Activated T-helper 17 cell treated with anti-CD3 and anti-CD28 coated beads, Interleukin-2, amount 50 U/mL, for 72 hours (primary cell): ENCODE data around the gene IKBKG. TPM values are rescaled to one million over a fixed set of nuclear protein-coding genes. Genes with fewer than 3 reads are reported as not detected.
"Not testable (repeated sequence)": the region's sequence is repeated elsewhere in the genome, so short reads cannot be mapped to it uniquely, and the experiment has no call there.

Experiments used
- ATAC-seq: fragments of 150-1000 bp; cut with Tn5 transposase; replicated peaks from 2 replicates; pipeline ENCODE4 v1.10.0; 2021; ENCODE audit warnings: mild to moderate bottlenecking, moderate library complexity
- H3K27ac Mint-ChIP-seq: one replicate; pipeline ENCODE4 v1.8.0; 2022; ENCODE audit warnings: mixed read lengths
- H3K27me3 Mint-ChIP-seq: one replicate; pipeline ENCODE4 v1.8.0; 2022; ENCODE audit warnings: mixed read lengths
- H3K36me3 Mint-ChIP-seq: one replicate; pipeline ENCODE4 v1.8.0; 2022; ENCODE audit warnings: low read depth, mild to moderate bottlenecking, mixed read lengths
- H3K4me1 Mint-ChIP-seq: one replicate; pipeline ENCODE4 v1.8.0; 2022; ENCODE audit warnings: mixed read lengths
- H3K4me3 Mint-ChIP-seq: one replicate; pipeline ENCODE4 v1.8.0; 2022; ENCODE audit warnings: mild to moderate bottlenecking, mixed read lengths
- H3K9me3 Mint-ChIP-seq: one replicate; pipeline ENCODE4 v1.8.0; 2022; ENCODE audit warnings: mixed read lengths
- total RNA-seq, 2 donors: library from RNA; stranded (reverse); gene quantifications; one replicate each; pipeline ENCODE4 v1.2.3, GENCODE V29; 2022

IKBKG gene
- total RNA-seq, 2 donors from 2014 or later, result 26.1 to 39.6 TPM

DNA sequence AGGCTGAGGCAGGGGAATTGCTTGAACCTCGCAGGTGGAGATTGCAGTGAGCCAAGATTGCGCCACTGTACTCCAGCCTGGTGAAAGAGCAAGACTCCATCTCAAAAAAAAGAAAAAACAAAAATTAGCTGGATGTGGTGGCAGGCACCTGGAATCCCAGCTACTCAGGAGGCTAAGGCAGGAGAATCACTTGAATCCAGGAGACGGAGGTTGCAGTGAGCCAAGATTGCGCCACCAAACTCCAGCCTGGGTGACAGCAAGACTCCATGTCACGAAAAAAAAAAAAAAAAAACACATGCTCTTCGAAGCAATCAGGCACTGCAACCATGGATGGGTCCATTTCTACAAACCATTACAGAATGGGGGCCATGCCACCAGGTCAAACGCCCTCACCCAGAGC lies 7.1 kb upstream of the IKBKG start:
- H3K27me3 Mint-ChIP-seq, H3K4me3 Mint-ChIP-seq, ATAC-seq, H3K4me1 Mint-ChIP-seq, H3K27ac Mint-ChIP-seq, H3K9me3 Mint-ChIP-seq: not testable (repeated sequence)
- peaks cover 27% of the 10 kb centered on the region for H3K36me3 Mint-ChIP-seq

DNA sequence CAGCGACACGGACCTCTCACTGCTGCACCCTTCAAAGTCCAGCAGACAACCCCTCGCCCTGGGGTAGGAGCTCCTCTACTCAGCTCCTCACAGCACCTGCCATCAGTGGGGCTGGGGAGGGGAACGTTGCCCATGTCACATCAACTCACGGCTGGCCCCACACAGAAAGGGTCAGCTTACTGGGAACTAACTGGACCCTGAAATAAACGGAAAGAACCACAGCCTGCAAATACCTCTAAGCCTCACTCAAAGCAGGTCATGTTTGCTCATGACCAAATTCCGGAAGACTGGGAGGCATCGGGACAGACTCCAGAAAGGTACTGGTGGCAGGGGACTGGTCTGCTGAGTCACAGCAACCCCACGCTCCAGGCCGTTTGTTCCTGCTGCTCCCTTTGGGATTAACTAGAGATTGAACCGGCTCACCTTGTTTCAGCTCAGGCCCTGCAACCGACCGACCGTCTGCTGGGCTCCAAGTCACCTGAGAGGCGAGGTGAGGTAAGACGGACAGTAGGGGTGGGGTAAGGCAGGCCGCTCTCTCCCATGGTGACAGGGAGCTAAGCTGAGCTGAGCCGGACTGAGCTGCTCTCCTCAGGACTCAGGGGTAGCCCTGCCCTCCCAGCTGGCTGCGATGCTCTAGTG lies 6.4 kb upstream of the IKBKG start:
- Mint-ChIP-seq H3K4me3 (no peak overlapping the region), H3K27me3 (no peaks in the 10 kb centered on the region), H3K9me3 (no peaks in the 10 kb centered on the region), H3K27ac (no peak overlapping the region), H3K4me1 (peaks cover 5% of the 10 kb centered on the region), H3K36me3 (peaks cover 33% of the 10 kb centered on the region)
- no peak for ATAC-seq

DNA sequence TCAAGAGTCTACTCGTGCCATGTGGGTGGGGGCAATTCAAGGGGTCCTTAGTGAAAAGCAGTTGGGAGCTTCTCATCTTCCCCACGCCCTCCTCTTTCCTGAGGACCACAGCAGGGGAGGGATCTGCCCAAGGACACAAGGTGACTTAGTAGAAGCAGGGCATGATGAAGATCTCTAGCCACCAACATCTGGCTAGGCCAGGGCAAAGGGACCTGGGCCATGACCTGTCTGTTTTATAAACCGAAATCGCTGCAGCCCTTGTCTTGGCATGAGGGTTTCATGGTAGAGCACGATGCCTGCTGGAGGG lies 5.9 kb upstream of the IKBKG start:
- peaks cover 5% of the 10 kb centered on the region for H3K4me1 Mint-ChIP-seq
- H3K36me3 Mint-ChIP-seq, result peaks cover 35% of the 10 kb centered on the region
- no peaks in the 10 kb centered on the region for H3K27me3 Mint-ChIP-seq
- no peaks in the 10 kb centered on the region for H3K9me3 Mint-ChIP-seq
- ATAC-seq, result no peak
- peak overlapping the region; percentile 90 for H3K27ac Mint-ChIP-seq
- H3K4me3 Mint-ChIP-seq, result peak overlapping the region; percentile 96

DNA sequence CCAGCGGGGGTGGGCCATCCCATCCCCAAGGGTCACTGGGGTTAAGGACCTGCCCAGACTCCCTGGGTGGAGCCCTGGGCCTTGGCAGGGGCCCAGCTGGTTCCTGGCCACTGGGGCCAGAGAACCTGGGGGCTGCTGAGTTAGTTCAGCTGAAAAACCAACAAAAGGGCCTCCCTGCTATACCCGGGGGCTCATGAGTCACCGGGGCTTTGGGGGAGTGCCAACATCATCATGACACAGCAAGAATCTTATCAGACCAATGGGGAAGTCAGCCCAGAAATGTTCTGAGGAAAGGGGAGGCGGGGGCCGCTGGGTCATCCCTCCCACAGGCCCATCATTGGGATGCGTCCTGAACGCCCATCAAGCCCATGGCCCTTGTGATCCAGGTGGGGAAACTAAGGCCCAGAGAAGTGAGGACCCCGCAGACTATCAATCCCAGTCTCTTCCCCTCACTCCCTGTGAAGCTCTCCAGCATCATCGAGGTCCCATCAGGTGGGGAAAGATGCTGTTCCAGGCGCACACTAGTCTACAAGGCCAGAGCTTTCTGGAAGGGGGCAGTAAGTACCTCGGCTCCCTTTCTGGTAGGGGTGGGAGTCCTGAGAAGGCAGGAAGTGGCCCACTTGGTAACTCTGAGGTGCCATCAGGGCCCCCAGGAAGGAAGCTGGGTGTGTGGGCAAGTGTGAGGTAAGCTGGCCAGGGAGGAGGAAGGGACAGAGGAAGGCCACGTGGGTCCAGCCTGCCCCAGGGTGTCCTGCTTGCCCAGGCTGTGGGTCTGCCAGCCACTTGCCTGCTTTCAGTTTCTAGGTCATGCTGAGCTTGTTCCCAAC lies 5.3 kb upstream of the IKBKG start:
- Mint-ChIP-seq H3K4me1 (peaks cover 5% of the 10 kb centered on the region), H3K9me3 (no peaks in the 10 kb centered on the region), H3K27me3 (no peaks in the 10 kb centered on the region), H3K36me3 (peaks cover 35% of the 10 kb centered on the region), H3K4me3 (peak overlapping the region; percentile 96), H3K27ac (peak overlapping the region; percentile 90)
- ATAC-seq, result peak; percentile 10

DNA sequence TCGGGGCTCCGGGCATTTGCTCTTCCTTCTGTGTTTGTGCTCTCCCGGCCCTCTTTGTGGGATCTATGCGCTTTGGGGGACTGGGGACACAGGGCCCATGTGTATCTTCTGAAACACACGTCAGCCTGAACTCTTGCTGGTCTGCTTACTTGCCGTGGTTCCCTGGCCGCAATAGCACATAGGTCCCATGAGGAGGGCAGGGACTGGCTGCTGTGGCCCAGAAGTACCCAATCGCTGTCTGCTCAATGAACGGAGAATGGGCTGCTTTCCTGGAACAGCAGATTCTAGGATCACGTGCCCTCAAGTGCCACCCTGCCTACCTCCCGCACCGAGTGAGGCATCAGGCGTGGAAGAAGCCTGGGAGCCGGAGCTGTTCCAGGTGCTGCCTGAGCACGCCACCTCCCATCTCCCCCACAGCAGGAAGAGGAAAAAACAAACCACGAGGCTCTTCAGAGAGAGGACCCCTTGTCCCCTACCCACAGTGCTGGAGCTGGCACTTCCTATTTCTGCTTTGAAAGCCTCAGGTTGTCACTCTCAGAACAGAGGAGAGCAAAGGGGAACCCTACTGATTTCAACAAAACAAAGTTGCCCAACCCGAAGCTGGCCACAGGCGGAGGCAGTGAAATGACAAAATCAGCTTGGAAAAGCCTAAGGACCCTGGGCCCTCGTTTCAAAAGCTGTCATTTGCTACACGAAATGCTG lies 4.5 kb upstream of the IKBKG start:
- H3K27ac Mint-ChIP-seq, result peak overlapping the region; percentile 90
- peaks cover 37% of the 10 kb centered on the region for H3K36me3 Mint-ChIP-seq
- ATAC-seq, result no peak
- H3K9me3 Mint-ChIP-seq, result no peaks in the 10 kb centered on the region
- H3K4me1 Mint-ChIP-seq, result peaks cover 5% of the 10 kb centered on the region
- peak overlapping the region; percentile 96 for H3K4me3 Mint-ChIP-seq
- no peaks in the 10 kb centered on the region for H3K27me3 Mint-ChIP-seq

DNA sequence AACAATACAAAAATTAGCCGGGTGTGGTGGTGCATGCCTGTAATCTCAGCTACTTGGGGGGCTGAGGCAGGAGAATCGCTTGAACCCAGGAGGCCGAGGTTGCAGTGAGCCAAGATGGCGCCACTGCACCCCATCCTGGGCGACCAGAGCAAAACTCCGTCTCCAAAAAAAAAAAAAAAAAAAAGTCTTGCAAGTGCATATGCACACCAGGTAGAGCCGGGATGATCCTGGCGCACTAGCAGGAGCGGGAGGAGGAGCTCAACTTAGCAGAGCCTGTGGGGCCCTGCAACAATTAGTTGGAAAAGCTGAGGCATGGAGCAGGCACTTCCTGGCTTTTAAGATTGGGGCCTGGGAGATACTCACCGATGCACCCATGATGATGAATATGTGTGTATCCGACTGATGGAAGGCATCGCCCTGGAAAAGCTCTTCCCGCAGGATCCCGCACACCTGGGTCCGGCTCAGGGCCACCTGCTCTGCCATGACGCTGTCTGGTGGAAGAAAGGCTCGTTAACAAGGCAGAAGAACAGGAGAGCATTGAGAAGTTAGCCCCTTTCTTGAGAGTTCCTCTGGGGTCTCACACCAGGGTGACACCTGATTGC lies 1.6 kb upstream of the IKBKG start:
- H3K27ac Mint-ChIP-seq, result no peak overlapping the region
- H3K9me3 Mint-ChIP-seq, result no peaks in the 10 kb centered on the region
- H3K4me1 Mint-ChIP-seq, result peaks cover 19% of the 10 kb centered on the region
- H3K4me3 Mint-ChIP-seq, result peak overlapping the region; percentile 96
- no peak for ATAC-seq
- H3K27me3 Mint-ChIP-seq, result no peaks in the 10 kb centered on the region
- H3K36me3 Mint-ChIP-seq, result peaks cover 46% of the 10 kb centered on the region

DNA sequence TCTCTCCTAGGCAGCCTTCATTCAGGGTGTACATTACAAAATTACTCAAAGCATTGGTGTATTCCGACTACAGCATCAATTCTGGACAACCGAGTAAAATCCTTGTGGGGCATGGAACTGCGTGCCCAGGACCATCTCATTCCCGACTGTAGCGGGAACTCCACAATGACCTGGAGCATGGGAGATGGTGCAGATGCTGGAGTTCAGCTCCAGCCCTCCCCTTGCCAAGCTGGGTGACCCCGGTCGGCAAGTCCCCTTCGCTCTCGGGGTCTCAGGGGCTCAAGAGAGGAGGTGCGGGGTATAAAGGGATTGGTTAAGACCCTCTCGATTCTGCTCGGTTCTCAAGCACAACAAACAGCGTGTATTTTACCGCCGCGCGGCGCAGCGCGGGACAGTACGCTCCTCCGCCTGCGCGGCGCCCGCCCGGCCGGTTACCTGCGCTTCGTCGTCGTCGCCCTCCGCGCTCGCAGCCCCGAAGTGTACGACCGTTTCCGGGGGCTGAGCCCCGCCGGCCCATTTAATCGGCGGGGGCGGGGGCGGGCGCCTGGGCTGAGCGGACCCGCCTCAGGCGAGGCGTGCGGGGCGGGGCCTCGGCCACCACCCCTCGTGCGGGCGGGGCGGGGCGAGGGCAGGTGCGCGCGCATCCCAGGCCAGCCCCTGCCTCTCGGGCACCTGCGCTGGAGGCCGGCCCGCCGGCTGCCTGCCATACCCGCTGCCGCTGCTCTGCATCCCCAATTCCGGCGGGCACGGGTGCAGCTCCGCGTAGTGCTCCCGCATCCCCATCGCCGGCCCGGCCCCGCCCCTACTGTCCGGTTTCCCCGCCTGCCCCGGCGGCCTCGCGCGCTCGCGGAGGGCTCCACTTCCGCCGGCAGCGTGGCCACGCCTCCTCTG lies 821 bp upstream of the IKBKG start, which contains the start of gene G6PD:
TSS of gene G6PD (minus strand) at position 493 of the 891 bp plus-strand sequence. CDS start 691 bp downstream, outside the sequence.
- Mint-ChIP-seq H3K27me3 (no peaks in the 10 kb centered on the region), H3K4me3 (peak within 1 kb of the TSS; percentile 96), H3K9me3 (no peaks in the 10 kb centered on the region), H3K36me3 (peaks cover 52% of the 10 kb centered on the region), H3K4me1 (peaks cover 19% of the 10 kb centered on the region), H3K27ac (peak within 1 kb of the TSS; percentile 92)
- peak; percentile 76 for ATAC-seq

DNA sequence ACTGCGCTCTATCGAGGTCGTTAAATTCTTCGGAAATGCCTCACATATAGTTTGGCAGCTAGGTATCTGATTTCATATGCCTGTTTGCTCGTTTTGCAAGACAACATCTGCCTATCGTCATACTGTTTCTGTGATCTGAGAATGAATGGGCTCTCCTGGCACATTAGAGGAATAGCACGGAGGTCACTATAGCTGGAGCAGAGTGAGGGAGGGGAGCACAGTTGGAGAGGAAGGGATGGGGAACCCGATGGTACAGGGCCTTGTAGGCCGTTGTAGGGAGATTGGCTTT lies 552 bp downstream of the IKBKG start:
- no peaks in the 10 kb centered on the region for H3K9me3 Mint-ChIP-seq
- no peak for ATAC-seq
- H3K4me3 Mint-ChIP-seq, result peak overlapping the region; percentile 96
- peak overlapping the region; percentile 92 for H3K27ac Mint-ChIP-seq
- H3K27me3 Mint-ChIP-seq, result no peaks in the 10 kb centered on the region
- H3K4me1 Mint-ChIP-seq, result peaks cover 15% of the 10 kb centered on the region
- H3K36me3 Mint-ChIP-seq, result peaks cover 54% of the 10 kb centered on the region

DNA sequence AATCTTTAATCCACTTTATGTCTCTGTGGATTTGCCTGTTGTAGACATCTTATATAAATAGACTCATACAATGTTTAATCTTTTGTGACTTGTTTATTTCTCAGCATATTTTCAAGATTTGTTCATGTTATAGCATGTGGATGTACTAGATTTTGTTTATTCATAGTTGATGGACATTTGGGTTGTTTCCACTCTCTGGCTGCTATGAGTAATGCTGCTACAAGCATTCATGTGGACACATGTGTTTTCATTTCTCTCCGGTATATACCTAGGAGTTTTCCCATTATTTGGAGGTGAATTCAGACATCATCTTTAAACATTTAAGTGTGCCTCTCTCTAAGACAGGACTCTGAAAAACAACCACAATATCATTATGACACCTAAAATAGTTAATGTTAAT lies 2.3 kb downstream of the IKBKG start:
- peak overlapping the region; percentile 96 for H3K4me3 Mint-ChIP-seq
- H3K27me3 Mint-ChIP-seq, result no peaks in the 10 kb centered on the region
- H3K36me3 Mint-ChIP-seq, result peaks cover 60% of the 10 kb centered on the region
- ATAC-seq, result no peak
- no peaks in the 10 kb centered on the region for H3K9me3 Mint-ChIP-seq
- H3K27ac Mint-ChIP-seq, result peak overlapping the region; percentile 71
- H3K4me1 Mint-ChIP-seq, result peaks cover 14% of the 10 kb centered on the region

DNA sequence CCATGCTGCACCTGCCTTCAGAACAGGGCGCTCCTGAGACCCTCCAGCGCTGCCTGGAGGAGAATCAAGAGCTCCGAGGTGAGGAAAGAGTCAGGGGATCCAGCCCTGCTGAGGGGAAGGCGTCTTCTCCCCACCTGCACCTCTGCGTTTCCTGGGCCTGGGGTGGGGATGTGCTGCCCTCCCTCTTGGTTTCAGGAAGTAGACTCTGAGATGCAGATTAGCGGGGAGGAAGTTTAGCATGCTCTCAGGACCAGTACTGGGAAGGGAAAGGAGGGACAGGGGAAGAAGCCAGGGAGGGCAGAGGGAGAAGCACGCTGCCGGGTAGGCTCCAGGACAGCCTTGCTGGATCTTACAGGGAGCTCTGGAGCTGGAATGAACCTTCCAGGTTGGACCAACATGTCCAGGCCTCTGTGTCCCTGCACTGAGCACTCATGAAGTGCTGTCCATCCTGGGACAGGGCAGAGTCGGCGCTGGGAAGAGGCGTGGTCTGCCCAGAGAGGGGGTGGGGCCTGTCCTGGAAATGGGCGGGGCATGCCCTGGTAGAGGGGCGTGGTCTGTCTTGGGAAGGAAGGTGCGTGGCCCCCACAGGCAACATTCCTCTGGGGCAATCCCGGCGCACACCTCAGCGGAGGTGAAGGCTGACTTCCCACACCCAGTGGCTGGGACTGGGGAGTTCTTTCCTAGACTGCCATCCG lies 4.8 kb downstream of the IKBKG start:
- H3K4me3 Mint-ChIP-seq, H3K27me3 Mint-ChIP-seq, H3K27ac Mint-ChIP-seq, ATAC-seq, H3K9me3 Mint-ChIP-seq: not testable (repeated sequence)
- Mint-ChIP-seq H3K4me1 (peaks cover 14% of the 10 kb centered on the region), H3K36me3 (peaks cover 57% of the 10 kb centered on the region)

DNA sequence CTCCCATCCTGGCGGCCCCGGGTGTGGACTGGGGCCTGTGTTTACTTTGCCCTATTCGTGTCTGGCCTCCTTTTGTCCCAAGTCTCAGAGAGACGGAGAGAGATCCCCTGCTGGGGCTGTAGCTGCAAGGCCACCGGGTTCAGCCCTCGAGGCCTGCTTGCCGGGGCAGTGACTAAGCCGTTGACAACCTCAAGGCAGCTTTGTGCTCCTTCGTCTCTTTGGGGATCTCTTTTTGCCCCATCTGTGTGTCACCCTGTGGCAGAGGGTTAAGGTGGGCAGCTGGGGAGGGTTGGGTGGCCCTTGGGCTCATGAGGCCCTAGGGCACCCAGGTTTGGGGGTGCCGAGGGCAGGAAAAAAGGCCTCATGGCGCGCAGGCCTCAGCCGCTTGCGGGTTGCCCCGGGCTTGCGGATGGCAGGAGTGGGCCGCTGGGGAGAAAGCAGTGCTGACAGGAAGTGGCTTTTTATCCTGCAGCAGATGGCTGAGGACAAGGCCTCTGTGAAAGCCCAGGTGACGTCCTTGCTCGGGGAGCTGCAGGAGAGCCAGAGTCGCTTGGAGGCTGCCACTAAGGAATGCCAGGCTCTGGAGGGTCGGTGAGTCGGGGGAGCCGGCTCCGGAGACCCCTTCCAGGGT lies 10.8 kb downstream of the IKBKG start:
- H3K36me3 Mint-ChIP-seq, result peaks cover 21% of the 10 kb centered on the region
- H3K9me3 Mint-ChIP-seq, H3K27ac Mint-ChIP-seq, H3K4me3 Mint-ChIP-seq, H3K4me1 Mint-ChIP-seq, H3K27me3 Mint-ChIP-seq: not testable (repeated sequence)
- peak; percentile 85 for ATAC-seq

DNA sequence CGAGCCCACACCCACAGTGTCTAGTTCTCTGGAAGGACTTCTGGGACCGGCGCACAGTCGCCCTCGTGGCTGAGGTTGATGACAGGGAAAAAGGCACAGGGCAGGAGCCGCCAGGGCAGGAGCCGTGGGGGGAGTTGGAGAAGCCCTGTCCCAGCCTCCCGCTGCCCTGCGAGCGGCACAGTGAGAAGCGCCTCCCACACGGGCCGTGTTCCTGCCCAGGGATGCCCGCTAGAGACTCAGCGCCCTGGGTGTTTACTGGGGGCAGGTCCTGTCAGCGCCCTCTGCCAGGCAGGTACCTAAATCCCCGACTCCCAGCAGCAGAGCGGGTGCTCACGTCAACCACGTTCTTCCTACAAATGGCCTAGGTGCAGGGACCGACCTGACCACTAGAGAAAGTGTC lies 11.5 kb downstream of the IKBKG start:
- H3K36me3 Mint-ChIP-seq, result peaks cover 16% of the 10 kb centered on the region
- not testable (repeated sequence) for H3K27me3 Mint-ChIP-seq, H3K27ac Mint-ChIP-seq, ATAC-seq, H3K9me3 Mint-ChIP-seq, H3K4me1 Mint-ChIP-seq, H3K4me3 Mint-ChIP-seq

DNA sequence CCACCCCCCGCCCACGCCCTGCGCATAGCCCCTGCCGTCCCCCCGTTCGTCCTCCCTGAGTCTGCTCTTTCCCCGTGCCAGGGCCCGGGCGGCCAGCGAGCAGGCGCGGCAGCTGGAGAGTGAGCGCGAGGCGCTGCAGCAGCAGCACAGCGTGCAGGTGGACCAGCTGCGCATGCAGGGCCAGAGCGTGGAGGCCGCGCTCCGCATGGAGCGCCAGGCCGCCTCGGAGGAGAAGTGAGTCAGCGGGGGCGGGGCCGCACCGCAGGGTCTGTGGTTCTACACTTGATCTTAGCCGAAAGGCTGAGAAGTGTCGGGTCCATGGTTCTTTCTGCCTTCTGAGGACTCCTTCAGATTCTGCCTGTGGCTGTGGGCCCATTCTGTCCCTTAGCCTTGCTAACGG lies 12.9 kb downstream of the IKBKG start:
- H3K4me1 Mint-ChIP-seq, ATAC-seq, H3K9me3 Mint-ChIP-seq, H3K36me3 Mint-ChIP-seq, H3K27ac Mint-ChIP-seq, H3K27me3 Mint-ChIP-seq, H3K4me3 Mint-ChIP-seq: not testable (repeated sequence)
